ENCODE results near the gene KCNJ6. TPM values are rescaled to one million over a fixed set of nuclear protein-coding genes. Genes with fewer than 3 reads are reported as not detected.

KCNJ6 gene
- total RNA-seq, 1 donor from 2014 or later: not detected

- H3K27ac Mint-ChIP-seq: peak overlapping the region; percentile 71
- no peak overlapping the region for H3K4me3 ChIP-seq
- peaks cover 7% of the 10 kb centered on the region for H3K27me3 Mint-ChIP-seq (ENCODE audit: insufficient read depth, low read depth)
- no peaks in the 10 kb centered on the region for H4K20me1 ChIP-seq (ENCODE audit: low read depth)
- no peak overlapping the region for H3K4me2 ChIP-seq
- TF ChIP-seq EZH2phosphoT487 (IDR thresholded peaks at IDR 0.05): no peak
- no peaks in the 10 kb centered on the region for H3K36me3 ChIP-seq
- no peaks in the 10 kb centered on the region for H3K36me3 Mint-ChIP-seq
- H3K79me2 ChIP-seq (ENCODE audit: low read depth): no peaks in the 10 kb centered on the region
- H3K4me3 Mint-ChIP-seq: no peak overlapping the region
- H3K27ac ChIP-seq: no peak overlapping the region
- H2AFZ ChIP-seq (replicated peaks): no peak overlapping the region
- no peaks in the 10 kb centered on the region for H3K27me3 ChIP-seq
- H3K9ac ChIP-seq: no peak overlapping the region
- H3K9me3 Mint-ChIP-seq: peaks cover 26% of the 10 kb centered on the region
- H3K9me3 ChIP-seq (ENCODE audit: low read depth): no peaks in the 10 kb centered on the region
- no peaks in the 10 kb centered on the region for H3F3A ChIP-seq (ENCODE audit: low read depth)
- peaks cover 8% of the 10 kb centered on the region for H3K4me1 ChIP-seq
- DNase-seq (ENCODE audit: low spot score): no peak
- peaks cover 46% of the 10 kb centered on the region for H3K4me1 Mint-ChIP-seq
These were observed 100.4 kb downstream of the KCNJ6 start for GRCh38 chr21:37815893-37816292.

GRCh38 chr21:37811711-37812110, 104.5 kb downstream of the KCNJ6 start:
- H3K27me3 ChIP-seq: no peaks in the 10 kb centered on the region
- H3K9ac ChIP-seq: no peak overlapping the region
- no peaks in the 10 kb centered on the region for H3K36me3 ChIP-seq
- no peak for DNase-seq (ENCODE audit: low spot score)
- H3F3A ChIP-seq (ENCODE audit: low read depth): peaks cover 4% of the 10 kb centered on the region
- H3K9me3 ChIP-seq (ENCODE audit: low read depth): no peaks in the 10 kb centered on the region
- H3K27ac Mint-ChIP-seq: no peak overlapping the region
- no peaks in the 10 kb centered on the region for H4K20me1 ChIP-seq (ENCODE audit: low read depth)
- H3K36me3 Mint-ChIP-seq: no peaks in the 10 kb centered on the region
- H3K4me2 ChIP-seq: no peak overlapping the region
- peaks cover 26% of the 10 kb centered on the region for H3K9me3 Mint-ChIP-seq
- H3K4me3 ChIP-seq: no peak overlapping the region
- no peak overlapping the region for H3K27ac ChIP-seq
- H3K4me3 Mint-ChIP-seq: no peak overlapping the region
- H3K4me1 Mint-ChIP-seq: peaks cover 7% of the 10 kb centered on the region
- TF ChIP-seq EZH2phosphoT487 (IDR thresholded peaks at IDR 0.05) (no peak), CTCF (IDR thresholded peaks at IDR 0.05) (no peak), EZH2 (IDR thresholded peaks at IDR 0.05) (no peak)
- peaks cover 4% of the 10 kb centered on the region for H3K27me3 Mint-ChIP-seq (ENCODE audit: insufficient read depth, low read depth)
- H2AFZ ChIP-seq (replicated peaks): no peak overlapping the region
- H3K4me1 ChIP-seq: no peaks in the 10 kb centered on the region
- H3K79me2 ChIP-seq (ENCODE audit: low read depth): no peaks in the 10 kb centered on the region

GRCh38 chr21:37808261-37808660, 108.0 kb downstream of the KCNJ6 start:
- Mint-ChIP-seq H3K4me3 (no peak overlapping the region), H3K27ac (no peak overlapping the region), H3K4me1 (no peaks in the 10 kb centered on the region), H3K9me3 (peaks cover 20% of the 10 kb centered on the region), H3K27me3 (ENCODE audit: insufficient read depth, low read depth) (peaks cover 5% of the 10 kb centered on the region), H3K36me3 (no peaks in the 10 kb centered on the region)
- DNase-seq (ENCODE audit: low spot score): no peak
- Histone ChIP-seq H3K9me3 (ENCODE audit: low read depth) (no peaks in the 10 kb centered on the region), H3K4me1 (no peaks in the 10 kb centered on the region), H3K36me3 (no peaks in the 10 kb centered on the region), H3K9ac (no peak overlapping the region), H3K4me2 (no peak overlapping the region), H3K79me2 (ENCODE audit: low read depth) (no peaks in the 10 kb centered on the region), H4K20me1 (ENCODE audit: low read depth) (no peaks in the 10 kb centered on the region), H2AFZ (replicated peaks) (no peak overlapping the region), H3K27me3 (no peaks in the 10 kb centered on the region), H3F3A (ENCODE audit: low read depth) (peaks cover 4% of the 10 kb centered on the region), H3K27ac (no peak overlapping the region), H3K4me3 (no peak overlapping the region)
- TF ChIP-seq EZH2phosphoT487 (IDR thresholded peaks at IDR 0.05): no peak

- Histone ChIP-seq H3K9ac (no peak overlapping the region), H3K27ac (no peak overlapping the region), H3K27me3 (no peaks in the 10 kb centered on the region), H3F3A (ENCODE audit: low read depth) (peaks cover 4% of the 10 kb centered on the region), H3K79me2 (ENCODE audit: low read depth) (no peaks in the 10 kb centered on the region), H3K4me3 (no peak overlapping the region), H3K4me1 (no peaks in the 10 kb centered on the region), H3K4me2 (no peak overlapping the region), H3K9me3 (ENCODE audit: low read depth) (no peaks in the 10 kb centered on the region), H2AFZ (replicated peaks) (no peak overlapping the region), H3K36me3 (no peaks in the 10 kb centered on the region), H4K20me1 (ENCODE audit: low read depth) (no peaks in the 10 kb centered on the region)
- Mint-ChIP-seq H3K27me3 (ENCODE audit: insufficient read depth, low read depth) (peaks cover 14% of the 10 kb centered on the region), H3K4me1 (peaks cover 3% of the 10 kb centered on the region), H3K36me3 (no peaks in the 10 kb centered on the region), H3K4me3 (no peak overlapping the region), H3K27ac (no peak overlapping the region), H3K9me3 (peaks cover 16% of the 10 kb centered on the region)
- TF ChIP-seq CTCF (IDR thresholded peaks at IDR 0.05) (no peak), EZH2 (IDR thresholded peaks at IDR 0.05) (no peak), EZH2phosphoT487 (IDR thresholded peaks at IDR 0.05) (no peak)
- no peak for DNase-seq (ENCODE audit: low spot score)
These were observed 111.0 kb downstream of the KCNJ6 start for GRCh38 chr21:37805266-37805665.
